ENCODE results near the gene RAMAC.
"Not testable (repeated sequence)": the region's sequence is repeated elsewhere in the genome, so short reads cannot be mapped to it uniquely, and the experiment has no call there.

The RAMAC gene

GRCh38 chr15:82993144-82993543, 7.1 kb downstream of the RAMAC start:
- no peak for DNase-seq (ENCODE audit: low read depth)
- TF ChIP-seq CTCF (IDR thresholded peaks at IDR 0.05; ENCODE audit: control insufficient read depth, extremely low read depth, insufficient read depth): no peak
- H3K4me3 ChIP-seq (ENCODE audit: low read depth, low read length): no peak overlapping the region

DNA sequence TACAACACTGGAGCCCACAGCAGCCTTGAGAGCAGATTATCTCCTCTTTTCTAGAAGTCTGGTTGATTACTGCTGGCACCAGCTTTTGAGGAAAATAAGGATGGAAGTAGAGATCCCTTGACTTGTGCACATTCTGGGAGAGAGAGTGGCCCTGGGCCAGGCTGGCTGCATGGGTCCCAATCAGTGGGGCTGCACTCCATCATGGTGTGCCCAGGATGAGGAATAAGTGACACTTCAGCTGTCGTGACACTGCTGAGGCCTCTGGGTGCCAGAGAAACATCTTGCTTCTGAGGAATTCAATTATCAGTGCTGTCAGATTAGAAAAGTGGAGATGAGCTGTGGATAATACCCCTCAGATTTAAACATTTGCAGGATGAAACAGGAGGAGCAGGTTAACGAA, 9.1 kb downstream of the RAMAC start:
- no peak for TF ChIP-seq CTCF (IDR thresholded peaks at IDR 0.05; ENCODE audit: control insufficient read depth, extremely low read depth, insufficient read depth)
- no peak for DNase-seq (ENCODE audit: low read depth)
- H3K4me3 ChIP-seq (ENCODE audit: low read depth, low read length): no peak overlapping the region

GRCh38 chr15:82995938-82996337, 9.9 kb downstream of the RAMAC start:
- TF ChIP-seq CTCF (IDR thresholded peaks at IDR 0.05; ENCODE audit: control insufficient read depth, extremely low read depth, insufficient read depth): no peak
- no peak overlapping the region for H3K4me3 ChIP-seq (ENCODE audit: low read depth, low read length)
- no peak for DNase-seq (ENCODE audit: low read depth)

DNA sequence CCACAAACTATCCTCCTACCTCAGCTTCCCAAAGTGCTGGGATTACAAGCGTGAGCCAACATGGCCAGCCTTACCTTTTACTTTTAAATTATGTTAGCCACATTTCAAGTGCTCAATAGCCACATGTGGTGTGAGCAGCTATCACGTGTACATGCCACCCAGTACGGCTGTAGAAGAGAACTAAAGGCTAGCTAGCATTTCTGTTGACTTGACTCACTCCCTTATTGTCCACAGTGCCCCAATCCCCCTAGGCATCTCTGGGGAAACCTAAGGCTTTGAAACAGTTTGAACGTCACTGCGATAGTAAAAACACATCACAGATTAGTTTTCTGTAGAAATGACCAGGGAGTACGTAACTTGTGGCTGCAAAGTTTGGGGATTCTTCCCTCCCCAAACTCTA, 13.4 kb downstream of the RAMAC start:
- no peak for DNase-seq (ENCODE audit: low read depth)
- no peak for TF ChIP-seq CTCF (IDR thresholded peaks at IDR 0.05; ENCODE audit: control insufficient read depth, extremely low read depth, insufficient read depth)
- no peak overlapping the region for H3K4me3 ChIP-seq (ENCODE audit: low read depth, low read length)

DNA sequence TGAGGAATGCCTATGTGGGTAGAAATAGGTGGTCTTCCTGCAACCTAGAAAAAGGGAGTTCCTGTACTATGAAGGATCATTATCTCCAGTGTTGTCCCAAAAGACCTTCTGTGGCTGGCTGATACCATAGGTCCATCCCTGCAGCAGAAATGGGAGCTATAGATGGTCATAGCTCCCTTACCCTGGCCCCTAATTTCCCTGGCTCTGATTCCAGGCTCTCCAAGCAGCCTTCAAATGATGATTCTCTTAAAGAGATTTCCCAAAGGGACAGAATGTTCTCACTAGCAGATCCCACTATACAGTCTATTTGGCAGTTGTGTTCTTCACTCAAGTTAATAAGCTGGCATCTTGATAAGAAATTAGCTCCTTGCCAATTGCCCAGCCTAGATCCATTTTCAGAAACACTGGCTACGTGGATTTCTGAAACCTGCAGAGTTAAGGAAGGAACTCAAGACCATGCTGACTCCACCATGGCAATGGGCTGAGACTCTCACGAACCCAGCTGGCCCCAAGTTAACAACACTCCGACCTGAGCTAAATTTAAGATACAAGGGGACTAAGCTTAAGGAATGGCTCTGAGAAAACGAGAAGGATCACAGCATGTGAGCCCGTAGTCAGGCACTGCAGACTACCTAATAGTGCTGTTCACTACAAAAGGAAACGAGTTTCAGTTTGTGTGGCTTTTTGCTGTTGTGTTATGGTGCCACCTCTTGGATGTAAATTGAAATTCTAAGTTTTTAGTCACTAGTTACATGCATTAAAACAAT, 14.1 kb downstream of the RAMAC start:
- DNase-seq (ENCODE audit: low read depth): peak; percentile 58
- peak; percentile 66 for TF ChIP-seq CTCF (IDR thresholded peaks at IDR 0.05; ENCODE audit: control insufficient read depth, extremely low read depth, insufficient read depth)
- peak overlapping the region; percentile 47 for H3K4me3 ChIP-seq (ENCODE audit: low read depth, low read length)

DNA sequence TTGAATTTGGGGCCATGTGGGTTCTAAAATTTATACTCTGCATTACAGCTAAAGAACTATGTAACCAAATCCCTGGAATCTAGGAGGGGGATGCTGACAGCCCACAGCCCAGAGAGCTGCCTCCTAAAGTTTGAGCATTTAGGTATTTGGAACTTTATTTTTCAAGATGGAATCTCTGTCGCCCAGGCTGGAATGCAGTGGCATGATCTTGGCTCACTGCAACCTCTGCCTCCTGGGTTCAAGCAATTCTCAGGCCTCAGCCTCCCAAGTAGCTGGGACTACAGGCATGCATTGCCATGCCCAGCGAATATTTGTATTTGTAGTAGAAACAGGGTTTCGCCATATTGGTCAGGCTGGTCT, 14.6 kb downstream of the RAMAC start:
- not testable (repeated sequence) for DNase-seq (ENCODE audit: low read depth); H3K4me3 ChIP-seq (ENCODE audit: low read depth, low read length)

DNA sequence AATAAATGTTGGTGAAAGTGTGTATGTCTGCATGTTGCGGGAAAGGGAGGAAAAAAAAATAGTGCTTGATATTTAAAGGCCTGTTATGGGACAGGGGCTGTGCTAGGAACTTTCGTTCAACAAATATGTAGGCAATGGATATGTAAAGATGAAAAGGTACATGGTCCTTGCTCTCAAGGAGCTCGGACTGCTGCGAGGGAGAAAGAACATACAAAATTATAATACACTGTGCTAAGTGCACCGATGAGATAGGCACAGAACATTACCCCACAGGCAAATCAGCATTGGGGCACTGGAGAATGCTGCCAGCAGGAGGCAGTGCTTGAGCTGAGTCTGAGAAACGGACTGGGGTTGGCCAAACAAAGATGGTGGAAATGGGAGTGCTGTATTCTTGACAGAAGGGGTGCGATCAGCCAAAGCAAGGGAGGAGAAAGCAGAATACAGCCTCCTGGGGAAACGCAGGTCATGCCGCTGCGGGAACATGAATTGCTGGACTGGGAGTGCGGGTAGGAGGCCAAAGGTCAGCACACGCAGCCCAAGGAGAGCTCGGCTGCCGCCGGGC, 24.8 kb downstream of the RAMAC start:
- peak; percentile 52 for DNase-seq (ENCODE audit: low read depth)
- peak; percentile 98 for TF ChIP-seq CTCF (IDR thresholded peaks at IDR 0.05; ENCODE audit: control insufficient read depth, extremely low read depth, insufficient read depth)
- peak overlapping the region; percentile 97 for H3K4me3 ChIP-seq (ENCODE audit: low read depth, low read length)
